GM19468 (cell line): ENCODE results near the gene TRAPPC3L.

Experiments
- ATAC-seq: cut with Tn5 transposase; IDR thresholded peaks from one replicate; pipeline ENCODE4 v1.9.1; 2021; ENCODE audit warnings: mild to moderate bottlenecking, moderate library complexity, moderate number of reproducible peaks; ENCODE audit not compliant: unreplicated experiment; ENCODE audit errors: extremely low read depth

The TRAPPC3L gene

GRCh38 chr6:116545651-116546050 lies at the start of gene TRAPPC3L:
TSS of gene TRAPPC3L (minus strand) at chr6:116545684. CDS start at chr6:116545514, 170 bp downstream.
- ATAC-seq, result no peak

- ATAC-seq, result no peak
Measured at GRCh38 chr6:116595247-116595646, 49.8 kb upstream of the TRAPPC3L start.

- ATAC-seq, result no peak
Measured at GRCh38 chr6:116586738-116587137, 41.3 kb upstream of the TRAPPC3L start.

- ATAC-seq, result no peak
Measured at GRCh38 chr6:116586276-116586675, 40.8 kb upstream of the TRAPPC3L start.

GRCh38 chr6:116580198-116580597 lies 34.7 kb upstream of the TRAPPC3L start:
- no peak for ATAC-seq

- no peak for ATAC-seq
Measured at GRCh38 chr6:116579143-116579542, 33.7 kb upstream of the TRAPPC3L start.

GRCh38 chr6:116578335-116578734 lies 32.9 kb upstream of the TRAPPC3L start:
- no peak for ATAC-seq

GRCh38 chr6:116577486-116577885 lies 32.0 kb upstream of the TRAPPC3L start:
- no peak for ATAC-seq

- no peak for ATAC-seq
Measured at GRCh38 chr6:116575227-116575626, 29.7 kb upstream of the TRAPPC3L start.

- ATAC-seq, result no peak
Measured at GRCh38 chr6:116572162-116572561, 26.7 kb upstream of the TRAPPC3L start.

- ATAC-seq, result no peak
Measured at GRCh38 chr6:116571683-116572000, 26.2 kb upstream of the TRAPPC3L start.

- peak; percentile 90 for ATAC-seq
Measured at GRCh38 chr6:116570856-116571682, 25.6 kb upstream of the TRAPPC3L start, which contains the start of gene RWDD1. TSS of gene RWDD1 (plus strand) at chr6:116571504. CDS start at chr6:116571583, 79 bp downstream.

- ATAC-seq, result no peak
Measured at GRCh38 chr6:116568821-116569755, 23.6 kb upstream of the TRAPPC3L start.

- no peak for ATAC-seq
Measured at GRCh38 chr6:116568111-116568510, 22.6 kb upstream of the TRAPPC3L start.

GRCh38 chr6:116564921-116565872 lies 19.7 kb upstream of the TRAPPC3L start:
- ATAC-seq, result no peak

GRCh38 chr6:116564311-116564710 lies 18.8 kb upstream of the TRAPPC3L start:
- no peak for ATAC-seq

- ATAC-seq, result no peak
Measured at GRCh38 chr6:116563830-116564229, 18.3 kb upstream of the TRAPPC3L start.

- no peak for ATAC-seq
Measured at GRCh38 chr6:116562614-116563013, 17.1 kb upstream of the TRAPPC3L start.

GRCh38 chr6:116562019-116562403 lies 16.5 kb upstream of the TRAPPC3L start:
- no peak for ATAC-seq
